H9 (cell line): Measurements from ENCODE around the gene POLD3. TPM values are rescaled to one million over a fixed set of nuclear protein-coding genes. Genes with fewer than 3 reads are reported as not detected.

Experiments used
- DNase-seq: peaks from one replicate; pipeline ENCODE4 v3.0.0-alpha.2; 2017
- H2AFZ ChIP-seq: one replicate; pipeline ENCODE4 v1.6.1; 2013; ENCODE audit warnings: mild to moderate bottlenecking, low read length, control low read depth, moderate library complexity
- H2AK5ac ChIP-seq: 2 replicates; pipeline ENCODE4 v1.6.1; 2013; ENCODE audit warnings: low read length, control low read depth, mixed read lengths; ENCODE audit not compliant: insufficient read length
- H2BK120ac ChIP-seq: one replicate; pipeline ENCODE4 v1.6.1; 2013; ENCODE audit warnings: low read depth, mild to moderate bottlenecking, low read length, control low read depth, inconsistent platforms; ENCODE audit not compliant: poor library complexity, severe bottlenecking
- H2BK12ac ChIP-seq: 2 replicates; pipeline ENCODE4 v1.6.1; 2013; ENCODE audit warnings: low read length, control low read depth, mixed read lengths, low read depth; ENCODE audit not compliant: insufficient read length
- H2BK15ac ChIP-seq: 2 replicates; pipeline ENCODE4 v1.6.1; 2013; ENCODE audit warnings: low read depth, low read length, control low read depth
- H2BK20ac ChIP-seq: one replicate; pipeline ENCODE4 v1.6.1; 2013; ENCODE audit warnings: low read depth, mild to moderate bottlenecking, low read length, control low read depth, inconsistent platforms; ENCODE audit not compliant: poor library complexity, severe bottlenecking
- H2BK5ac ChIP-seq: 2 replicates; pipeline ENCODE4 v1.6.1; 2013; ENCODE audit warnings: low read length, control low read depth, mixed read lengths; ENCODE audit not compliant: insufficient read length
- H3K14ac ChIP-seq: 2 replicates; pipeline ENCODE4 v1.6.1; 2013; ENCODE audit warnings: low read length, control low read depth; ENCODE audit not compliant: insufficient read depth
- H3K18ac ChIP-seq: 2 replicates; pipeline ENCODE4 v1.6.1; 2013; ENCODE audit warnings: low read depth, mild to moderate bottlenecking, mixed read lengths, low read length, control low read depth; ENCODE audit not compliant: insufficient read length
- H3K23ac ChIP-seq: 2 replicates; pipeline ENCODE4 v1.6.1; 2013; ENCODE audit warnings: low read length, control low read depth, mixed read lengths, low read depth; ENCODE audit not compliant: insufficient read length
- H3K23me2 ChIP-seq: 2 replicates; pipeline ENCODE4 v1.6.1; 2013; ENCODE audit warnings: low read depth, mild to moderate bottlenecking, mixed read lengths, low read length, control low read depth; ENCODE audit not compliant: insufficient read length, poor library complexity, severe bottlenecking
- H3K27ac ChIP-seq: 2 replicates; pipeline ENCODE4 v1.5.1; 2013; ENCODE audit warnings: low read length, control low read depth, mixed read lengths, low read depth; ENCODE audit not compliant: insufficient read length
- H3K27me3 ChIP-seq: 2 replicates; pipeline ENCODE4 v1.6.1; 2013; ENCODE audit warnings: low read length, control low read depth, inconsistent platforms; ENCODE audit not compliant: insufficient read depth
- H3K4ac ChIP-seq: 2 replicates; pipeline ENCODE4 v1.6.1; 2013; ENCODE audit warnings: low read depth, mild to moderate bottlenecking, control low read depth, inconsistent platforms, low read length, moderate library complexity
- H3K4me1 ChIP-seq: 2 replicates; pipeline ENCODE4 v1.6.1; 2013; ENCODE audit warnings: low read length, control low read depth, inconsistent platforms; ENCODE audit not compliant: insufficient read depth
- H3K4me2 ChIP-seq: 2 replicates; pipeline ENCODE4 v1.6.1; 2013; ENCODE audit warnings: low read length, control low read depth, mixed read lengths; ENCODE audit not compliant: insufficient read length, insufficient read depth
- H3K56ac ChIP-seq: 2 replicates; pipeline ENCODE4 v1.6.1; 2013; ENCODE audit warnings: low read depth, mild to moderate bottlenecking, mixed read lengths, low read length, control low read depth; ENCODE audit not compliant: insufficient read length
- H3K79me1 ChIP-seq: 2 replicates; pipeline ENCODE4 v1.6.1; 2013; ENCODE audit warnings: low read depth, mild to moderate bottlenecking, moderate library complexity, low read length, control low read depth, inconsistent platforms; ENCODE audit not compliant: insufficient read depth, poor library complexity, severe bottlenecking
- H3K79me2 ChIP-seq: 2 replicates; pipeline ENCODE4 v1.6.1; 2013; ENCODE audit warnings: low read length, control low read depth, inconsistent platforms; ENCODE audit not compliant: insufficient read depth
- H3K9ac ChIP-seq: 2 replicates; pipeline ENCODE4 v1.6.1; 2013; ENCODE audit warnings: low read length, control low read depth, mixed read lengths; ENCODE audit not compliant: insufficient read length; ENCODE audit errors: extremely low read depth
- H3K9me3 ChIP-seq: one replicate; pipeline ENCODE4 v1.6.1; 2013; ENCODE audit warnings: low read depth, low read length, inconsistent platforms; ENCODE audit not compliant: control insufficient read depth
- H3T11ph ChIP-seq: one replicate; pipeline ENCODE4 v1.6.1; 2013; ENCODE audit warnings: mild to moderate bottlenecking, low read length, control low read depth, inconsistent platforms
- H4K20me1 ChIP-seq: one replicate; pipeline ENCODE4 v1.6.1; 2013; ENCODE audit not compliant: control insufficient read depth, insufficient read length, insufficient read depth
- H4K5ac ChIP-seq: 2 replicates; pipeline ENCODE4 v1.6.1; 2013; ENCODE audit warnings: low read depth, mild to moderate bottlenecking, mixed read lengths, low read length, control low read depth; ENCODE audit not compliant: insufficient read length
- H4K8ac ChIP-seq: replicated peaks from 2 replicates; pipeline ENCODE4 v1.6.1; 2013; ENCODE audit warnings: low read length, control low read depth, mixed read lengths, low read depth; ENCODE audit not compliant: insufficient read length
- H4K91ac ChIP-seq: 2 replicates; pipeline ENCODE4 v1.6.1; 2013; ENCODE audit warnings: low read depth, mild to moderate bottlenecking, moderate library complexity, mixed read lengths, low read length, control low read depth; ENCODE audit not compliant: insufficient read length
- H3K27ac Mint-ChIP-seq, 3 experiments: 2 replicates in 2 of 3; 3 replicates in 1 of 3; pipeline ENCODE4 v1.8.0; 2020 to 2021; ENCODE audit warnings: mixed read lengths in 3 of 3, mild to moderate bottlenecking in 1 of 3, moderate library complexity in 1 of 3
- H3K27me3 Mint-ChIP-seq: 2 replicates; pipeline ENCODE4 v1.8.0; 2021; ENCODE audit warnings: low read depth, mild to moderate bottlenecking, moderate library complexity, mixed read lengths
- H3K36me3 Mint-ChIP-seq, 3 experiments: 2 replicates in 2 of 3; 3 replicates in 1 of 3; pipeline ENCODE4 v1.8.0; 2020 to 2021; ENCODE audit warnings: low read depth in 3 of 3, mixed read lengths in 3 of 3; ENCODE audit not compliant: insufficient read depth in 1 of 3
- H3K4me1 Mint-ChIP-seq, 2 experiments: 2 replicates each; pipeline ENCODE4 v1.8.0; 2020; ENCODE audit warnings: mixed read lengths in 2 of 2
- H3K4me3 Mint-ChIP-seq, 2 experiments: 2 replicates in 1 of 2; 3 replicates in 1 of 2; pipeline ENCODE4 v1.8.0; 2020 to 2021; ENCODE audit warnings: mild to moderate bottlenecking in 2 of 2, mixed read lengths in 2 of 2, moderate library complexity in 1 of 2
- H3K9me3 Mint-ChIP-seq, 2 experiments: 2 replicates in 1 of 2; 3 replicates in 1 of 2; pipeline ENCODE4 v1.8.0; 2020; ENCODE audit warnings: mild to moderate bottlenecking in 2 of 2, mixed read lengths in 2 of 2, moderate library complexity in 1 of 2
- CTCF ChIP-seq: fragments of 200-600 bp; sonication (generic); conservative IDR thresholded peaks from 3 replicates; pipeline ENCODE4 v1.8.0; 2021; ENCODE audit warnings: antibody characterized with exemption, mild to moderate bottlenecking
- WGBS: extraction: QIAGEN DNeasy Blood & Tissue Kit; methylation state at CpG from one replicate; pipeline ENCODE4 v1.1.7; 2013; ENCODE audit warnings: missing lambda C conversion rate, low lambda C conversion rate, mixed read lengths; ENCODE audit not compliant: insufficient read length; ENCODE audit errors: extremely low coverage; 5-methylcytosine and 5-hydroxymethylcytosine counted together
- total RNA-seq: library from RNA; stranded (reverse); gene quantifications from 2 replicates; pipeline ENCODE4 v1.2.1, GENCODE V29; 2021

The POLD3 gene
- total RNA-seq, 1 experiment from 2014 or later = 34.1 TPM

- Histone ChIP-seq H4K91ac (no peak overlapping the region), H4K8ac (no peak overlapping the region), H3K4me1 (no peaks in the 10 kb centered on the region), H3T11ph (no peak overlapping the region), H2AK5ac (no peak overlapping the region), H3K9me3 (no peaks in the 10 kb centered on the region), H3K23me2 (no peaks in the 10 kb centered on the region), H3K4ac (no peak overlapping the region), H3K56ac (no peak overlapping the region), H3K27ac (no peak overlapping the region), H2BK20ac (no peak overlapping the region), H3K27me3 (no peaks in the 10 kb centered on the region), H2AFZ (no peak overlapping the region), H2BK5ac (no peak overlapping the region), H2BK120ac (no peak overlapping the region), H2BK12ac (no peak overlapping the region), H3K79me1 (no peaks in the 10 kb centered on the region), H2BK15ac (no peak overlapping the region), H3K4me2 (no peak overlapping the region), H4K20me1 (no peaks in the 10 kb centered on the region), H3K79me2 (no peaks in the 10 kb centered on the region), H3K9ac (no peak overlapping the region), H3K18ac (no peak overlapping the region), H3K14ac (no peak overlapping the region), H3K23ac (no peak overlapping the region), H4K5ac (no peak overlapping the region)
- H3K4me3 Mint-ChIP-seq = no peak overlapping the region
- H3K4me1 Mint-ChIP-seq = no peaks in the 10 kb centered on the region
- DNase-seq = no peak
- no peak for TF ChIP-seq CTCF
- no CpG with 5 or more reads among the region's 5 CpGs for WGBS
- H3K27me3 Mint-ChIP-seq = no peaks in the 10 kb centered on the region
- no peak overlapping the region for H3K27ac Mint-ChIP-seq
- peaks cover 10 to 57% (median 37%) of the 10 kb centered on the region in 3 experiments for H3K36me3 Mint-ChIP-seq
- no peaks in the 10 kb centered on the region for H3K9me3 Mint-ChIP-seq
Observed at GRCh38 chr11:74639533-74639932, 47.2 kb downstream of the POLD3 start.
